RWPE1 (cell line): ENCODE data around the gene HHIP.

Experiments
- CTCF ChIA-PET: fragments of 350-600 bp; sonication (Branson Sonifier 250); formaldehyde crosslinking; extraction: SDS; loops from one replicate; lab custom pipeline; 2021; lab: Yijun Ruan, JAX
- POLR2A ChIA-PET: fragments of 400-600 bp; formaldehyde crosslinking; extraction: SDS; loops from one replicate; lab custom pipeline; 2020; ENCODE audit warnings: antibody characterized with exemption; ENCODE audit not compliant: low non-redundant PET; lab: Yijun Ruan, JAX
- DNase-seq: peaks from one replicate; pipeline ENCODE4 v3.0.0; 2012; ENCODE audit warnings: low spot score
- H3K27ac ChIP-seq: fragments of 450-650 bp; 2 replicates; pipeline ENCODE4 v1.5.1; 2017
- CTCF ChIP-seq: fragments of 450-650 bp; conservative IDR thresholded peaks from 2 replicates; pipeline ENCODE4 v1.5.1; 2017; ENCODE audit warnings: low read depth, mild to moderate bottlenecking

Gene HHIP

GRCh38 chr4:144645631-144646522 is at the start of gene HHIP:
Gene HHIP, plus strand, starts transcription at chr4:144646156. Its CDS starts 520 bp downstream, at chr4:144646676.
- TF ChIP-seq CTCF: no peak
- peak within 1 kb of the TSS; percentile 68 for H3K27ac ChIP-seq
- DNase-seq: peak; percentile 26
- POLR2A ChIA-PET: no interaction called here
- CTCF ChIA-PET: interaction anchor here (0.7 kb wide), 1 partner anchor 416 kb away, joined by 4 read pairs; no protein-coding TSS in a partner anchor

GRCh38 chr4:144597171-144597570 is 48.8 kb upstream of the HHIP start:
- H3K27ac ChIP-seq: no peak overlapping the region
- no peak for DNase-seq
- no peak for TF ChIP-seq CTCF
- POLR2A ChIA-PET: no interaction called here
- CTCF ChIA-PET: no interaction called here

GRCh38 chr4:144599621-144600020 is 46.3 kb upstream of the HHIP start:
- H3K27ac ChIP-seq: no peak overlapping the region
- no peak for DNase-seq
- no peak for TF ChIP-seq CTCF
- POLR2A ChIA-PET: no interaction called here
- CTCF ChIA-PET: no interaction called here

GRCh38 chr4:144611850-144612249 is 34.1 kb upstream of the HHIP start:
- peak; percentile 6 for DNase-seq
- ChIA-PET POLR2A (no interaction called here), CTCF (interaction anchor here (0.6 kb wide), 1 partner anchor 519 kb away, joined by 4 read pairs; no protein-coding TSS in a partner anchor)
- no peak for TF ChIP-seq CTCF
- H3K27ac ChIP-seq: no peak overlapping the region

GRCh38 chr4:144614850-144615585 is 30.9 kb upstream of the HHIP start:
- no peak overlapping the region for H3K27ac ChIP-seq
- ChIA-PET POLR2A (no interaction called here), CTCF (no interaction called here)
- no peak for TF ChIP-seq CTCF
- no peak for DNase-seq

GRCh38 chr4:144621681-144622080 is 24.3 kb upstream of the HHIP start:
- no peak for TF ChIP-seq CTCF
- H3K27ac ChIP-seq: no peak overlapping the region
- ChIA-PET POLR2A (no interaction called here), CTCF (no interaction called here)
- DNase-seq: no peak
